ENCODE results near the gene ZMYND11.

- TF ChIP-seq POLR2AphosphoS5 (IDR thresholded peaks at IDR 0.05), result no peak
- no peak for TF ChIP-seq CTCF (IDR thresholded peaks at IDR 0.05 in 8 of 11, conservative IDR thresholded peaks at IDR 0.05 in 3 of 11)
Observed at GRCh38 chr10:124874-125273, 10.4 kb upstream of the ZMYND11 start.
